ENCODE data around the gene SNF8.

SNF8 gene

DNA sequence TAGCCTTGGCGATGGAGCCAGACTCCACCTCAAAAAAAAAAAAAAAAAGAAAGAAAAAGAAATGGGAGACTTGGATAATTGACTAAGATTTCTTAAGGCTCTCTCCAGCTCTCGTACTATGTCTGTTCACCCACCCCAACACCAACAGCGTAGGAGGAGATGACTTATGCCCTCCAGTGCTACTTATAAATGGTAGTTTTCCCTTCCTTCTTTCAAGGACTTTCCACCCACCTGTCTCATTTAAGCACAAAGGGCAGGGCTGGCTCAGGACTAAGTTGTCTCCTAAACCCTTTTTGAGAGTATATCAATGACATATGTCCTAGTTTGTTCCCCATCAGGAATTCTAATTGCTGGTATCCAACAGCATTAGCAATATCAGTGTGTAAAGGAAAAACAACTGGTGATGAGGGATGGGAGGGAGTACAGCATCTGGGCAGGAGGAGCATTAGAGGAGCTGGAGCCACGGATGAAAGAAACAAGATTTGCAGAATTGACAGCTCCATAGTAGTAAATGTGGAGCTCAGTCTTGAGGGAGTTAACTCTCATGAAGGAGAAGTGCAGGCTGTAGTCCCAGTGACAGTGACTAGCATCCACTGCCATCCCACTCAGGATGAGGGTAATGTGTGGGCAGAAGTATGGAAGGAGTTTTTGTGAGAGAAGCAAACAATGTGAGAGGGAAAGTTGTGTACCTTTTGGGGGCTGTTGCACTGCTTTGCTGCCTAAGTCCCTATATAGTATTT lies 19.2 kb downstream of the SNF8 start:
- no peak overlapping the region for H3K4me3 ChIP-seq (ENCODE audit: low read length)
- H2AFZ ChIP-seq (ENCODE audit: low read depth, low read length) = no peak overlapping the region
- H3K9me3 ChIP-seq (ENCODE audit: low read length) = no peaks in the 10 kb centered on the region
- H3K27me3 ChIP-seq (ENCODE audit: insufficient read depth, low read length) = no peaks in the 10 kb centered on the region
- H3K36me3 ChIP-seq (ENCODE audit: insufficient read depth, low read length) = peaks cover 93% of the 10 kb centered on the region
- H3K4me1 ChIP-seq (ENCODE audit: insufficient read depth, low read length) = no peaks in the 10 kb centered on the region

GRCh38 chr17:48915459-48916282 lies 29.0 kb downstream of the SNF8 start:
- H3K9me3 ChIP-seq (ENCODE audit: low read length) = no peaks in the 10 kb centered on the region
- no peak overlapping the region for H2AFZ ChIP-seq (ENCODE audit: low read depth, low read length)
- H3K4me3 ChIP-seq (ENCODE audit: low read length) = no peak overlapping the region
- no peaks in the 10 kb centered on the region for H3K27me3 ChIP-seq (ENCODE audit: insufficient read depth, low read length)
- peaks cover 81% of the 10 kb centered on the region for H3K36me3 ChIP-seq (ENCODE audit: insufficient read depth, low read length)
- peaks cover 5% of the 10 kb centered on the region for H3K4me1 ChIP-seq (ENCODE audit: insufficient read depth, low read length)

DNA sequence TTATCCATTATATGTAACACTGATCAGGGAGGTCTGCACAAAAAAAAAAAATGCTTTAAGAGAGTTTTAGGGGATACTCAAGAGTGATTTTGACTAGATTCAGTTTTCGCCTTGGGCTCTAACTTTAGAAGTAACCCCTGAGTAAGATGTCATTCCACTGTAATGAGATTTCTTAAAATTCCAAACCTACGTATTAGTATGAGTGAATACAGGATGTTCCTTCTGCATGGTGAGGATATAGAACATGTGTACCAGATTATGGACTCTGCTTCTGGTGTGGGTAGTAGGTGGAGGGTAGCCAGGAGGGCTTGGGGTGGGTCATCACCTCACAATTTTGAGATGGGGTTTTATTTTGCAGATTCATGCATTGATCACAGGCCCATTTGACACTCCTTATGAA lies 32.2 kb downstream of the SNF8 start:
- H3K36me3 ChIP-seq (ENCODE audit: insufficient read depth, low read length) = peaks cover 61% of the 10 kb centered on the region
- peaks cover 22% of the 10 kb centered on the region for H3K4me1 ChIP-seq (ENCODE audit: insufficient read depth, low read length)
- no peaks in the 10 kb centered on the region for H3K9me3 ChIP-seq (ENCODE audit: low read length)
- H2AFZ ChIP-seq (ENCODE audit: low read depth, low read length) = no peak overlapping the region
- H3K27me3 ChIP-seq (ENCODE audit: insufficient read depth, low read length) = no peaks in the 10 kb centered on the region
- H3K4me3 ChIP-seq (ENCODE audit: low read length) = no peak overlapping the region

GRCh38 chr17:48910370-48910769 lies 34.3 kb downstream of the SNF8 start:
- Histone ChIP-seq H3K4me1 (ENCODE audit: insufficient read depth, low read length) (peaks cover 22% of the 10 kb centered on the region), H3K27me3 (ENCODE audit: insufficient read depth, low read length) (no peaks in the 10 kb centered on the region), H3K9me3 (ENCODE audit: low read length) (no peaks in the 10 kb centered on the region), H2AFZ (ENCODE audit: low read depth, low read length) (no peak overlapping the region), H3K36me3 (ENCODE audit: insufficient read depth, low read length) (peaks cover 46% of the 10 kb centered on the region), H3K4me3 (ENCODE audit: low read length) (no peak overlapping the region)

- H3K4me1 ChIP-seq (ENCODE audit: insufficient read depth, low read length) = peaks cover 22% of the 10 kb centered on the region
Observed at GRCh38 chr17:48909783-48910182, 34.9 kb downstream of the SNF8 start.

DNA sequence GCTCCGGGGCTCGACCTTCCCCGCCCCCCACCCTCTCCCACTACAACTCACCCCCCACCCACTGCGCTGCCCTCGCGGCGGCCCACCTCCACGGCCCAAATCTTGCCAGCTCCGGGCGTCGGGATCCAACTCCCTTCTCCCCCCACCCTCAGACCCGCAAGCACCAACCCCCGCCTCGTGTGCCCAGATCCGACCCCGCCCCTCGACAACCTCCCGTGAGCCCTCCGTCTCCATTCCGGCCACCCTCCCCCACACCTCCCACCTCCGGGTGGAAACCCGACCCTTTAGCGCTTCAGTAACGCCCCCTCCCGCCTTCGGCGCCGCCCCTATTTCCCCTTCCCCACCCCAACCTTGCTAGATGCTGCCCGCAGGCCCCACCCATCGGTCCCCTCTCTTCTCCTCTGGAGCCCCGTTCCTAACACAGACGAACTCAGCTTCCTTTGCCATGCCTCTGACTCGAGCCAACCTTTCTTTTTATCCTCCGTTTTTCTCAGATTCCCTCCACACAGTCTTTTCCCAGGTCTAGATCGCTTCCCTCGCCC lies 35.7 kb downstream of the SNF8 start:
- Histone ChIP-seq H3K9me3 (ENCODE audit: low read length) (no peaks in the 10 kb centered on the region), H3K4me3 (ENCODE audit: low read length) (peak overlapping the region; percentile 80), H3K27me3 (ENCODE audit: insufficient read depth, low read length) (no peaks in the 10 kb centered on the region), H3K36me3 (ENCODE audit: insufficient read depth, low read length) (peaks cover 35% of the 10 kb centered on the region), H2AFZ (ENCODE audit: low read depth, low read length) (no peak overlapping the region), H3K4me1 (ENCODE audit: insufficient read depth, low read length) (peaks cover 22% of the 10 kb centered on the region)

More at GRCh38 chr17:48909783-48910182, 34.9 kb downstream of the SNF8 start:
- H3K9me3 ChIP-seq (ENCODE audit: low read length) = no peaks in the 10 kb centered on the region
- H3K4me3 ChIP-seq (ENCODE audit: low read length) = peak overlapping the region; percentile 80
- no peaks in the 10 kb centered on the region for H3K27me3 ChIP-seq (ENCODE audit: insufficient read depth, low read length)
- no peak overlapping the region for H2AFZ ChIP-seq (ENCODE audit: low read depth, low read length)
- H3K36me3 ChIP-seq (ENCODE audit: insufficient read depth, low read length) = peaks cover 40% of the 10 kb centered on the region

GRCh38 chr17:48908047-48908843 lies 36.4 kb downstream of the SNF8 start, which contains the start of gene UBE2Z:
UBE2Z (plus strand) TSS chr17:48908407; CDS start chr17:48908504, 97 bp downstream.
- H3K4me1 ChIP-seq (ENCODE audit: insufficient read depth, low read length) = peaks cover 25% of the 10 kb centered on the region
- no peaks in the 10 kb centered on the region for H3K9me3 ChIP-seq (ENCODE audit: low read length)

DNA sequence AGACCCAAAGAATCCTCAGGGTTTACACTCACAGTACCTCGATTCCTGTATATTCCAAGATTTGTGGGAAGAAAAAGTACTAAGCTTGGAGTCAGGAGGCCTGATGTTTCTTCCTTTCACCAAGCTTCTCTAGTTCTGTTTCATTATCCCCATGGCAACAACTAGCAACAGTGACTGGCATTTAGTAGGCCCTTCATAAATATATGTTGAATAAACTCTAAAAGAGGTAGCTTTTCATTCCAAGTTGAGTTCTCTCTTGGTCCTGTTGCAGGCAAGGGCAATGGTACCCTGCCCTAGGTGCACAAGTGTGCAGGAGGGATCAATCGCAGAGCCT lies 37.0 kb downstream of the SNF8 start:
- Histone ChIP-seq H3K27me3 (ENCODE audit: insufficient read depth, low read length) (no peaks in the 10 kb centered on the region), H3K4me3 (ENCODE audit: low read length) (peak overlapping the region; percentile 80), H3K9me3 (ENCODE audit: low read length) (no peaks in the 10 kb centered on the region), H3K36me3 (ENCODE audit: insufficient read depth, low read length) (peaks cover 25% of the 10 kb centered on the region), H2AFZ (ENCODE audit: low read depth, low read length) (peak overlapping the region; percentile 42), H3K4me1 (ENCODE audit: insufficient read depth, low read length) (peaks cover 26% of the 10 kb centered on the region)

More at GRCh38 chr17:48908047-48908843, 36.4 kb downstream of the SNF8 start, which contains the start of gene UBE2Z:
- Histone ChIP-seq H3K36me3 (ENCODE audit: insufficient read depth, low read length) (peaks cover 30% of the 10 kb centered on the region), H3K4me3 (ENCODE audit: low read length) (peak within 1 kb of the TSS; percentile 80), H2AFZ (ENCODE audit: low read depth, low read length) (peak within 1 kb of the TSS; percentile 42), H3K27me3 (ENCODE audit: insufficient read depth, low read length) (no peaks in the 10 kb centered on the region)

- H3K4me3 ChIP-seq (ENCODE audit: low read length) = no peak overlapping the region
- no peak overlapping the region for H2AFZ ChIP-seq (ENCODE audit: low read depth, low read length)
- H3K4me1 ChIP-seq (ENCODE audit: insufficient read depth, low read length) = peaks cover 25% of the 10 kb centered on the region
- H3K9me3 ChIP-seq (ENCODE audit: low read length) = no peaks in the 10 kb centered on the region
- peaks cover 11% of the 10 kb centered on the region for H3K36me3 ChIP-seq (ENCODE audit: insufficient read depth, low read length)
- H3K27me3 ChIP-seq (ENCODE audit: insufficient read depth, low read length) = no peaks in the 10 kb centered on the region
Observed at GRCh38 chr17:48905987-48906515, 38.6 kb downstream of the SNF8 start.

- Histone ChIP-seq H3K27me3 (ENCODE audit: insufficient read depth, low read length) (no peaks in the 10 kb centered on the region), H3K36me3 (ENCODE audit: insufficient read depth, low read length) (no peaks in the 10 kb centered on the region), H3K9me3 (ENCODE audit: low read length) (no peaks in the 10 kb centered on the region), H3K4me1 (ENCODE audit: insufficient read depth, low read length) (peaks cover 8% of the 10 kb centered on the region), H2AFZ (ENCODE audit: low read depth, low read length) (no peak overlapping the region), H3K4me3 (ENCODE audit: low read length) (no peak overlapping the region)
Observed at GRCh38 chr17:48904428-48904827, 40.2 kb downstream of the SNF8 start.

GRCh38 chr17:48903401-48903800 lies 41.2 kb downstream of the SNF8 start:
- Histone ChIP-seq H3K27me3 (ENCODE audit: insufficient read depth, low read length) (no peaks in the 10 kb centered on the region), H3K4me1 (ENCODE audit: insufficient read depth, low read length) (peaks cover 4% of the 10 kb centered on the region), H3K36me3 (ENCODE audit: insufficient read depth, low read length) (peaks cover under 1% of the 10 kb centered on the region), H2AFZ (ENCODE audit: low read depth, low read length) (no peak overlapping the region), H3K9me3 (ENCODE audit: low read length) (no peaks in the 10 kb centered on the region), H3K4me3 (ENCODE audit: low read length) (no peak overlapping the region)

DNA sequence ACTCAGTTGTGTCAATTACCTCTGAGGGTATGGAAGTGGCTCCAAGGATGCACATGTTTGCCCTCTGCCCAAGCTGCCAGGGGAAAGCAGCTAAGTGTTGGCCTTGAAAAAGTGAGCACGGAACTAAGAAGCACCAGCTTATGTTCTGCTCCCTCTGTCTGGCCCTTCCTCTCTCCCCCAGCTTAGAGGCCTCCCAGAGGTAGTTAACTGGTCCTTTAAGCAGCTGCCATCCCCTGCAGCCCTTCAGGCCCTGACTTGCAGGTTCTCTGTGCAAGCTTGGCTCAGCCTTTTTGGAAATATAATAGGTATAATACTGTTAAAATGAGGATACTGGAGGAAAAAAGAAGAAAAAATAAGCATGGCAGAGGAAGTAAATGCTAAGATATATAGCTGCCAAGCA lies 43.4 kb downstream of the SNF8 start:
- no peak overlapping the region for H3K4me3 ChIP-seq (ENCODE audit: low read length)
- no peaks in the 10 kb centered on the region for H3K9me3 ChIP-seq (ENCODE audit: low read length)
- H3K27me3 ChIP-seq (ENCODE audit: insufficient read depth, low read length) = no peaks in the 10 kb centered on the region
- H3K36me3 ChIP-seq (ENCODE audit: insufficient read depth, low read length) = peaks cover 10% of the 10 kb centered on the region
- H3K4me1 ChIP-seq (ENCODE audit: insufficient read depth, low read length) = peaks cover 4% of the 10 kb centered on the region
- no peak overlapping the region for H2AFZ ChIP-seq (ENCODE audit: low read depth, low read length)

Measured in neuron (in vitro differentiated cells).